Spleen (tissue), 11 donors: ENCODE measurements around the gene PIAS4. TPM values are rescaled to one million over a fixed set of nuclear protein-coding genes. Genes with fewer than 3 reads are reported as not detected.
A peak's percentile ranks its signal among the peaks of the same experiment; 100 is the strongest.

Experiments used
- DNase-seq: peaks from one replicate; pipeline ENCODE4 v3.0.0-alpha.2; 2020
- H3K27ac ChIP-seq, 8 donors: fragments of 200-600 bp; sonication (generic) in 7 of 8; 1 replicate in 4 of 8; 2 replicates in 4 of 8; pipeline versions ENCODE4 v1.5.0 to v1.8.0; 2016 to 2021; ENCODE audit warnings: inconsistent platforms in 4 of 8, mild to moderate bottlenecking in 4 of 8, moderate library complexity in 1 of 8
- H3K27me3 ChIP-seq, 7 donors: fragments of 200-600 bp; sonication (generic) in 6 of 7; replicated peaks in 1 of 7; 1 replicate in 4 of 7; 2 replicates in 3 of 7; pipeline versions ENCODE4 v1.5.0 to v1.8.0; 2016 to 2021; ENCODE audit warnings: inconsistent platforms in 3 of 7, mild to moderate bottlenecking in 1 of 7
- H3K36me3 ChIP-seq, 6 donors: fragments of 200-600 bp; sonication (generic) in 5 of 6; 1 replicate in 4 of 6; 2 replicates in 2 of 6; pipeline versions ENCODE4 v1.5.0 to v1.8.0; 2016 to 2021; ENCODE audit warnings: inconsistent platforms in 2 of 6
- H3K4me1 ChIP-seq, 6 donors: fragments of 200-600 bp; sonication (generic) in 5 of 6; 1 replicate in 3 of 6; 2 replicates in 3 of 6; pipeline versions ENCODE4 v1.5.0 to v1.8.0; 2016 to 2021; ENCODE audit warnings: inconsistent platforms in 3 of 6
- H3K4me3 ChIP-seq, 8 donors: fragments of 200-600 bp; sonication (generic) in 7 of 8; 1 replicate in 4 of 8; 2 replicates in 4 of 8; pipeline versions ENCODE4 v1.5.0 to v1.8.0; 2016 to 2021; ENCODE audit warnings: inconsistent platforms in 4 of 8, mild to moderate bottlenecking in 4 of 8, moderate library complexity in 2 of 8
- H3K9me3 ChIP-seq, 8 donors: fragments of 200-600 bp; sonication (generic) in 7 of 8; 1 replicate in 4 of 8; 2 replicates in 4 of 8; pipeline versions ENCODE4 v1.5.0 to v1.8.0; 2016 to 2021; ENCODE audit warnings: inconsistent platforms in 4 of 8
- CTCF ChIP-seq, 11 experiments: fragments of 200-600 bp in 7 of 11; fragments of 450-650 bp in 4 of 11; sonication (generic) in 4 of 11; IDR thresholded peaks in 8 of 11; conservative IDR thresholded peaks in 3 of 11; 1 replicate in 7 of 11; 2 replicates in 4 of 11; pipeline versions ENCODE4 v1.4.0 to v1.8.0; 2016 to 2021; ENCODE audit warnings: antibody characterized with exemption in 11 of 11, inconsistent platforms in 4 of 11, mild to moderate bottlenecking in 1 of 11
- POLR2A ChIP-seq, 3 donors: fragments of 450-650 bp; IDR thresholded peaks; one replicate each; pipeline ENCODE4 v1.5.1; 2017; ENCODE audit warnings: antibody characterized with exemption in 3 of 3, mild to moderate bottlenecking in 1 of 3
- POLR2AphosphoS5 ChIP-seq, 3 donors: sonication (generic); formaldehyde crosslinking; IDR thresholded peaks; one replicate each; pipeline ENCODE4 v1.5.1; 2017; ENCODE audit warnings: antibody characterized with exemption in 3 of 3
- WGBS, 5 donors: extraction: QIAGEN DNeasy Blood & Tissue Kit in 3 of 5; methylation state at CpG; one replicate each; pipeline versions ENCODE4 v1.1.5 to v1.1.7; 2013 to 2018; 5-methylcytosine and 5-hydroxymethylcytosine counted together
- intact Hi-C: fragments of 100-400 bp; cut with DNase I; formaldehyde crosslinking; loops from one replicate; pipeline ENCODE4 v1.15.0; 2023; ENCODE audit warnings: low total_unique reads
- polyA plus RNA-seq, 3 donors: library from polyadenylated mRNA; stranded (reverse); fragments of 200-250 nt; gene quantifications; one replicate each; pipeline ENCODE4 v1.2.1, GENCODE V29; 2013
- total RNA-seq, 7 donors: library from RNA; depleted of rRNA in 3 of 7; stranded (reverse); fragments of >200 nt in 3 of 7; fragmentation: NEBNext Ultra II Directional in 4 of 7; extraction: Animal tissue kit (Norgen Biotek cat#: 25700) in 4 of 7; gene quantifications; one replicate each; pipeline versions ENCODE4 v1.1.0 to v1.2.1, GENCODE V29; 2016 to 2021
- donor health status: healthy with polysubstance abuse.
- donor health status: DM: no; HTN: no; CAD: no; lungs with moderate emphysema.
- donor health status: DM: no; HTN: no; CAD: no.
- donor health status: Bipolar disorder and iron deficiency.
- donor health status: healthy.
- donor health status: DM: no; HTN: no; CAD: no.
- donor health status: DM: yes; HTN: yes; CAD: no.

PIAS4 gene
- total and polyA plus RNA-seq, 10 donors, result 6.2 to 30.5 (median 22.3) TPM

GRCh38 chr19:3986260-3987041 is 21.1 kb upstream of the PIAS4 start:
- Histone ChIP-seq H3K27me3 (no peaks in the 10 kb centered on the region), H3K36me3 (peaks cover 3 to 31% (median 29%) of the 10 kb centered on the region in 6 donors), H3K27ac (peak overlapping the region; percentile 3 to 97 (median 94)), H3K9me3 (no peaks in the 10 kb centered on the region), H3K4me3 (peak overlapping the region; percentile 23 to 90 (median 80)), H3K4me1 (peaks cover 42 to 82% (median 69%) of the 10 kb centered on the region in 6 donors)
- 1 to 3% (median 2%) methylated on average over 21 of the region's 21 CpGs for WGBS, 5 donors
- intact Hi-C loops, result loop anchor here (5.0 kb wide), 1 partner anchor 151 kb away; no protein-coding TSS in a partner anchor
- TF ChIP-seq POLR2AphosphoS5 (IDR thresholded peaks at IDR 0.05) (peak in 1 of 3 donors; percentile 34), POLR2A (IDR thresholded peaks at IDR 0.05) (no peak), CTCF (IDR thresholded peaks at IDR 0.05 in 8 of 11, conservative IDR thresholded peaks at IDR 0.05 in 3 of 11) (peak; percentile 34 to 76 (median 67))
- no peak for DNase-seq

- Histone ChIP-seq H3K27ac (peak overlapping the region in 6 of 8 donors; percentile 65 to 97 (median 94)), H3K9me3 (no peaks in the 10 kb centered on the region), H3K27me3 (no peaks in the 10 kb centered on the region), H3K4me1 (peaks cover 42 to 69% (median 59%) of the 10 kb centered on the region in 6 donors), H3K4me3 (peak overlapping the region in 7 of 8 donors; percentile 23 to 90 (median 80)), H3K36me3 (peaks cover 2 to 17% (median 16%) of the 10 kb centered on the region in 6 donors)
- intact Hi-C loops, result loop anchor here (5.0 kb wide), 1 partner anchor 150 kb away; no protein-coding TSS in a partner anchor
- peak; percentile 96 for DNase-seq
- 10 to 11% (median 10%) methylated on average over 29 to 30 of the region's 30 CpGs for WGBS, 5 donors
- TF ChIP-seq POLR2A (IDR thresholded peaks at IDR 0.05) (no peak), CTCF (IDR thresholded peaks at IDR 0.05 in 8 of 11, conservative IDR thresholded peaks at IDR 0.05 in 3 of 11) (peak; percentile 77 to 96 (median 88)), POLR2AphosphoS5 (IDR thresholded peaks at IDR 0.05) (peak; percentile 19 to 65 (median 55))
Observed at GRCh38 chr19:3987619-3988371, 19.7 kb upstream of the PIAS4 start.

GRCh38 chr19:3990815-3991117 is 16.8 kb upstream of the PIAS4 start:
- Histone ChIP-seq H3K4me1 (peaks cover 25 to 45% (median 35%) of the 10 kb centered on the region in 6 donors), H3K27me3 (no peaks in the 10 kb centered on the region), H3K27ac (no peak overlapping the region), H3K4me3 (no peak overlapping the region), H3K36me3 (no peaks in the 10 kb centered on the region), H3K9me3 (no peaks in the 10 kb centered on the region)
- TF ChIP-seq POLR2AphosphoS5 (IDR thresholded peaks at IDR 0.05) (no peak), CTCF (IDR thresholded peaks at IDR 0.05 in 8 of 11, conservative IDR thresholded peaks at IDR 0.05 in 3 of 11) (no peak), POLR2A (IDR thresholded peaks at IDR 0.05) (no peak)
- intact Hi-C loops, result loop anchor here (10.0 kb wide), 1 partner anchor 194 kb away; the partner anchor contains the start of genes ANKRD24 and SIRT6
- no peak for DNase-seq
- 59 to 72% (median 64%) methylated on average over 3 of the region's 3 CpGs for WGBS, 5 donors
